ENCODE data around the gene RASD2.
"Not testable (repeated sequence)": the region's sequence is repeated elsewhere in the genome, so short reads cannot be mapped to it uniquely, and the experiment has no call there.

The RASD2 gene

DNA sequence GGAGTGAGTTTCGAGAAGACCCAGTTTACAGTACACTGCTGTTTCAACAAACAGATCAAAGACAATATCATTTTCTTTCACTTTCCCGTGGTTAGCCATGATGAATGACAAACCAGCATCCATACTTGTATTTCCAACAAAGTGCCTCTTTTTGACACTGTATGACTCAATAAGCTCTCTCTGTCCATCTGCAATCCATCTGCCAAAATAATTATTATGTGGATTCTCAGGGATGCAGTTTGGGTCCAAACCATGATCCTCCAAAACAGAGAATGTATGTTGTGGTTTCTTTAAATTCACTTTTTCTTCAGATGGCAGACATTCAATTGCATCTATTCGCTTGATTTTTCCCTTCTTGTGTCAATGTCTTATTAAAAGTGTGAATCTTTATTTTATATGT is 37.8 kb upstream of the RASD2 start:
- in situ Hi-C loops (cut with MboI; ENCODE audit: low sequenced_read_pairs, unreplicated experiment) = no loop called here
- TF ChIP-seq, protein P1, sequence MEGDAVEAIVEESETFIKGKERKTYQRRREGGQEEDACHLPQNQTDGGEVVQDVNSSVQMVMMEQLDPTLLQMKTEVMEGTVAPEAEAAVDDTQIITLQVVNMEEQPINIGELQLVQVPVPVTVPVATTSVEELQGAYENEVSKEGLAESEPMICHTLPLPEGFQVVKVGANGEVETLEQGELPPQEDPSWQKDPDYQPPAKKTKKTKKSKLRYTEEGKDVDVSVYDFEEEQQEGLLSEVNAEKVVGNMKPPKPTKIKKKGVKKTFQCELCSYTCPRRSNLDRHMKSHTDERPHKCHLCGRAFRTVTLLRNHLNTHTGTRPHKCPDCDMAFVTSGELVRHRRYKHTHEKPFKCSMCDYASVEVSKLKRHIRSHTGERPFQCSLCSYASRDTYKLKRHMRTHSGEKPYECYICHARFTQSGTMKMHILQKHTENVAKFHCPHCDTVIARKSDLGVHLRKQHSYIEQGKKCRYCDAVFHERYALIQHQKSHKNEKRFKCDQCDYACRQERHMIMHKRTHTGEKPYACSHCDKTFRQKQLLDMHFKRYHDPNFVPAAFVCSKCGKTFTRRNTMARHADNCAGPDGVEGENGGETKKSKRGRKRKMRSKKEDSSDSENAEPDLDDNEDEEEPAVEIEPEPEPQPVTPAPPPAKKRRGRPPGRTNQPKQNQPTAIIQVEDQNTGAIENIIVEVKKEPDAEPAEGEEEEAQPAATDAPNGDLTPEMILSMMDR (IDR thresholded peaks at IDR 0.05; ENCODE audit: borderline replicate concordance, control extremely low read depth, extremely low read depth, insufficient read depth, missing control alignments) = no peak
- DNase-seq (ENCODE audit: low spot score) = no peak

DNA sequence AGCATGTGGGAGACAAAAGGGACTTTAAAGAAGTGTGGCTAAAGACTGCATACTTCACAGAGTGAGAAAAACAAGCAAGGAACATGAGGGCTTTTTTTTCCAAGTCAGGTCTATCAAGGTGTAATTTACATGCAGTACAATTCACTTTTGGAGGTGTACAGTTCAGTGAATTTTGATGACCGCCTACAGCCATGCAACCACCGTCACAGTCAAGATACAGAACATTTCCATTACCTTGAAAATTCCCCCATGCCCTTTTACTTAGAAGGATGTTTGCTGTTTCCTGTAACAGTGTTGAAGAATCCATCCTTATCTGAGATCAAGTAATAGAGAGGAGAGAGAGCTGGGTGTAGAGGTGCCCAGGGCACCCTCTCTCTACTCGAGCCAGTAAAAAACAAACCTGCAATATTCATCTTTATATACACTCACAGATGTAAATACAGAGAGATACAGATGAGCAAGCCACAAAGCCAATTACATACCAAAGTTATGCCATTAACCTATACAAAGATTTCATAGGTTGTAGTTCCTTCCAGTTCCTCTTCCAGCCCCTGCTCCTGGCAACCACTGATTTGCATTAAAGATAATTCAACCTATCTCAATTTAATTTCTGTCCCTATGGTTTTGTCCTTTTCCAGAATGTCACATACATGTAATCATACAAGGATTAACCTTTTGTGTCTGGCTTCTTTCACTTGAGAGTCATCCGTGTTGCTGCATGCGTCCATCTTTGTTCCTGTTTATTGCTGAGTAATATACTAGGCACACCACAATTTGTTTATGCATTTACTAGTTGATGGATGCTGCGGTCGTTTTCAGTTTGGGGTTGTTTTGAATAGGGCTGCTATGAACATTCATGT is 35.0 kb upstream of the RASD2 start:
- in situ Hi-C loops (cut with MboI; ENCODE audit: low sequenced_read_pairs, unreplicated experiment) = no loop called here
- TF ChIP-seq, protein P1 (IDR thresholded peaks at IDR 0.05; ENCODE audit: borderline replicate concordance, control extremely low read depth, extremely low read depth, insufficient read depth, missing control alignments) = no peak
- DNase-seq (ENCODE audit: low spot score) = no peak

- no peak for DNase-seq (ENCODE audit: low spot score)
- TF ChIP-seq, protein P1 (IDR thresholded peaks at IDR 0.05; ENCODE audit: borderline replicate concordance, control extremely low read depth, extremely low read depth, insufficient read depth, missing control alignments) = no peak
- in situ Hi-C loops (cut with MboI; ENCODE audit: low sequenced_read_pairs, unreplicated experiment) = no loop called here
Observed at GRCh38 chr22:35506259-35506570, 34.4 kb upstream of the RASD2 start.

DNA sequence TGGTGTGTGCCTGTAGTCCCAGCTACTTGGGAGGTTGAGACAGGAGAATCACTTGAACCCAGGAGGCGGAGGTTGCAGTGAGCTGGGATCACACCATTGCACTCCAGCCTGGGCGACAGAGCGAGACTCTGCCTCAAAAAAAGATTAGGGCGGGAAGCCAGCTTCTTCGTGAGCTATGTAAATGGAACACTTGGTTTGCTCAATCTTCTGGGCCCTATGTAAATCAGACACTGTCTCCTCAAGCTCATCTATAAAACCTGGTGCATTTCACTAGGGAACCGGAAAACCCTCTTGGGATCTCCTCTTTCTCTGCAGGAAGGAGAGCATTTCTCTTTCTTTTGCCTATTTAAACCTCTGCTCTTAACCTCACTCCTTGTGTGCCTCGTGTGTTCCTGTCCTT is 32.8 kb upstream of the RASD2 start:
- in situ Hi-C loops (cut with MboI; ENCODE audit: low sequenced_read_pairs, unreplicated experiment); DNase-seq (ENCODE audit: low spot score): not testable (repeated sequence)

GRCh38 chr22:35509451-35509850 is 31.2 kb upstream of the RASD2 start:
- DNase-seq (ENCODE audit: low spot score) = no peak
- TF ChIP-seq, protein P1 (IDR thresholded peaks at IDR 0.05; ENCODE audit: borderline replicate concordance, control extremely low read depth, extremely low read depth, insufficient read depth, missing control alignments) = no peak
- in situ Hi-C loops (cut with MboI; ENCODE audit: low sequenced_read_pairs, unreplicated experiment) = no loop called here

- TF ChIP-seq, protein P1 (IDR thresholded peaks at IDR 0.05; ENCODE audit: borderline replicate concordance, control extremely low read depth, extremely low read depth, insufficient read depth, missing control alignments) = no peak
- no peak for DNase-seq (ENCODE audit: low spot score)
- in situ Hi-C loops (cut with MboI; ENCODE audit: low sequenced_read_pairs, unreplicated experiment) = no loop called here
Observed at GRCh38 chr22:35509960-35510359, 30.7 kb upstream of the RASD2 start.

DNA sequence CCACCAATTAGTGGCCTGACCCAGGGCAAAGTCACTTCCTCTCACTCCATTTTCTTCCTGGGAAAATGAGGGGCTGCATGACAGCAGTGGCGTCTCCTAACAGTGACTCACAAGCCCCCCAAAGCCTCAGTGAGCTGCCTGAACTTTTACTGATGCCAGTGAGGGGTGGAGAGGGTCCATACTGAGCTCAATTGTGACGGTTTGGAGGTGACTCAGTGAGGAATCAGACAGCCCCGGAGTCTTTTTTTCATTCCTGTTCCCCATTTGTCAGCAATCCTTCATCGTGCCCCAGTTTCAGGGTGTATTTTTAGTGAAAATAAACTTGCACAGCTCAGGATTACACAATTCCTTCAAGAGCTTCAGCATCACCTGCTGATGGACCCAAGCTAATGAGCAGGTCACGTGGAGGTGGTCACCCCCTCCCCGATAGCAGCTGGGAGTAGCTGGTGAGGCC is 30.1 kb upstream of the RASD2 start:
- in situ Hi-C loops (cut with MboI; ENCODE audit: low sequenced_read_pairs, unreplicated experiment) = no loop called here
- TF ChIP-seq, protein P1 (IDR thresholded peaks at IDR 0.05; ENCODE audit: borderline replicate concordance, control extremely low read depth, extremely low read depth, insufficient read depth, missing control alignments) = no peak

More for the DNA sequence above, 30.1 kb upstream of the RASD2 start:
- DNase-seq (ENCODE audit: low spot score) = no peak
